Choroid plexus epithelial cell (primary cell): ENCODE measurements around the gene OR5M3.

Experiments used
- DNase-seq: peaks from one replicate; pipeline ENCODE4 v3.0.0-alpha.2; 2010; ENCODE audit warnings: low read depth
- H3K4me3 ChIP-seq: 2 replicates; pipeline ENCODE4 v1.5.1; 2011; ENCODE audit warnings: low read depth, mild to moderate bottlenecking, control low read depth, low read length, moderate library complexity
- TF ChIP-seq, protein P1 (sequence below): conservative IDR thresholded peaks from 2 replicates; pipeline ENCODE4 v1.5.1; 2011; ENCODE audit warnings: low read depth, mild to moderate bottlenecking, control low read depth, inconsistent platforms, low read length, moderate library complexity

Gene OR5M3

DNA sequence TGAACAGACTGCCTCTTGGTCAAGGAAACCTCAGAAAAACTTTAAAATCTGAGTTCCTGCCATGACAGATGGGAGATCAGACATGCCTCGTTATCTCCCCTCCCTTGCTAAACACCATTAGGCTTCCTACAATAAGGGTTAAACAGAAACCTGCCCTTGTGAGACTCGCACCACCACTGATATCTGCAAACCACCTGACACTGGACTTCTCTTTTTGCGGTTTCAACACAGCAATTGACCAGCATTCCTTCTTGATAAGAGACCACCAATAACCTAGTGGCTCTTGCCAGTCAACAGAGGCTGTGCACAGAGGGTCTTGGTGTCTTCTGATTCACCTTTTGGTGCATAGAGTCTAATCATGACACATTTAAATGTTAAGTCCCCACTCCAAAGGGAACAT, 13.6 kb upstream of the OR5M3 start:
- no peak for DNase-seq
- H3K4me3 ChIP-seq, result no peak overlapping the region
- TF ChIP-seq, protein P1, sequence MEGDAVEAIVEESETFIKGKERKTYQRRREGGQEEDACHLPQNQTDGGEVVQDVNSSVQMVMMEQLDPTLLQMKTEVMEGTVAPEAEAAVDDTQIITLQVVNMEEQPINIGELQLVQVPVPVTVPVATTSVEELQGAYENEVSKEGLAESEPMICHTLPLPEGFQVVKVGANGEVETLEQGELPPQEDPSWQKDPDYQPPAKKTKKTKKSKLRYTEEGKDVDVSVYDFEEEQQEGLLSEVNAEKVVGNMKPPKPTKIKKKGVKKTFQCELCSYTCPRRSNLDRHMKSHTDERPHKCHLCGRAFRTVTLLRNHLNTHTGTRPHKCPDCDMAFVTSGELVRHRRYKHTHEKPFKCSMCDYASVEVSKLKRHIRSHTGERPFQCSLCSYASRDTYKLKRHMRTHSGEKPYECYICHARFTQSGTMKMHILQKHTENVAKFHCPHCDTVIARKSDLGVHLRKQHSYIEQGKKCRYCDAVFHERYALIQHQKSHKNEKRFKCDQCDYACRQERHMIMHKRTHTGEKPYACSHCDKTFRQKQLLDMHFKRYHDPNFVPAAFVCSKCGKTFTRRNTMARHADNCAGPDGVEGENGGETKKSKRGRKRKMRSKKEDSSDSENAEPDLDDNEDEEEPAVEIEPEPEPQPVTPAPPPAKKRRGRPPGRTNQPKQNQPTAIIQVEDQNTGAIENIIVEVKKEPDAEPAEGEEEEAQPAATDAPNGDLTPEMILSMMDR, result no peak

DNA sequence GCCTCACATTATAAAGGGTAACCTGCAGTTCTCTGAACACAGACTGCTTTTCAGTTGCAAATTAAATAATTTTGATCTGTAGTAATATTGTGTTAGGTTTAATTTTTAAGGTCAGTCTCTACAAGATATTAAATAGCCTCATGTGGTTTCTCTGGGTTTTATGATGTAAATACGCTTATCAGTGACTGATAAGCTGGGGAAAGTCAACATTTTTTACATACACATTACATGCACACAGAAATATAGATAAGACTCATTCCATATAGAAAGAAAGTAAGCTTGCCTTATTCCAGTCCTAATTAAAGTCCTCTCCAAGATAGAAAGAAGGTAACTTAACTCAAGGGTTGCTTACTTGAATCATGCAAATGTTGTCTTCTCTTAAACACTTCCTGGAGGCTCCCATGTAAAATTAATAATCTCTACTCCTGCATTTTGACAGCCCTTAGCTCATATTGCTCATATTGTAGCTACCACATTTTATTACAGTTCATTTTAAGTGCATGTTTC, 1.6 kb upstream of the OR5M3 start:
- TF ChIP-seq, protein P1, result no peak
- H3K4me3 ChIP-seq, result no peak overlapping the region
- DNase-seq, result no peak

DNA sequence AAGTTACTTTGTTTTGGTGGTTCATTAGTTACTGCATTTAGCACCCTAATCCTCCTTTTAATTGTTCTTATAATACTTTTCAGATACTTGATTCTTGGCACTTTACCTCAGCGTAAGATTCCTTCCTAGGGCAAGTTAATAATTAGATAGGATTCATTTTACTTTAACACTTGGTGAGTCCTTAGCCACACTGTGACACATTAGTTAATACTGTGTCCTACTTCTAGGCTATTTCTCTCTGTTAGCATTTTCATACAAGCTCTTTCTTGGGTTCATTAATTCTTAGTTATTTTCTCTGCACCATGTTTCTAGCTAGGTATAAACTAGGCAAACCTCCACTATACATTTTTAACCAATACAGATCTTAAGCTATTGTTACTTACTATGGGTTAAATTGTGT, 16.1 kb downstream of the OR5M3 start:
- H3K4me3 ChIP-seq, result no peak overlapping the region
- TF ChIP-seq, protein P1, result no peak
- DNase-seq, result no peak

DNA sequence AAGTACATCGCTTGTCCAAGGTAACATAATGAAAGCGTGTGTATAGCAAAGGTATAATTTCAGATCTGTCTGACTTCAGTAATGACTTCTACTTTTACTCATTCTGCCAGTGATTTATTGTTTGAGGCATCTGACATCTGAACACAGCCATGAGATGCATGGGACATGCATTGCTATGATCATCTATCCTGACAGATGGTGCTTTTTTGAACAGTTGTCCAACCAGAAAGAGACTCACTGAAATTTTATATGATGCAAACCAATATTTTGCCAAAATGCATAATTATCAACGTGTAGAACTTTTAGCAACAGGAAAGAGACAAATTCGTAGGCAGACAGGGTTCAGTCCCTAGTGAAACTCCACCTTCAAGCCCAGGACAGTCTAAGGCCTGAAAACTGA, 19.6 kb downstream of the OR5M3 start:
- DNase-seq, result no peak
- H3K4me3 ChIP-seq, result no peak overlapping the region
- TF ChIP-seq, protein P1, result no peak
